ENCODE results near the gene C2orf66.

C2orf66 gene

DNA sequence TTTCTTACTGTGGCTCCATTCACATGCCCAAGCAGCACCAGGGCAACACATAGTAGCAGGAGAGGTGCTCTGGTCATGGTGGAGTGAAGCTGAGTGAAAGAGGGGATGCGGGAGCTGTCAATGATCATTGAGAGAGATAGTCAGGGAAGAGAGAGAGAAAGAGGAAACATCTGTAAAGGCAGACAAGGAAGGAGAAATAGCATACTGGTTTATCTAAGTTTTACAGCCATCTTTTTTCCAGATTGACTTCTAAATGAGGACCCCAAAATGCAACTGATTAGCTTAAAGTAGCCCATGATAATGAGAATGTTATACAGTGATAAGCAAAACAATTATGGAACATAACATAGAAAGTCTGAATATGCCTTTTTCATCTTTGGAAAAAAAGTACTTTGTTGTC lies at the start of gene C2orf66:
Gene C2orf66 (minus strand): TSS at position 96 of the 400 bp plus-strand sequence. CDS start 19 bp downstream, at position 77.
- peaks cover 7% of the 10 kb centered on the region for H3K36me3 Mint-ChIP-seq
- no peaks in the 10 kb centered on the region for H3K4me1 Mint-ChIP-seq (ENCODE audit: low read depth)
- peaks cover 4% of the 10 kb centered on the region for H3K9me3 Mint-ChIP-seq (ENCODE audit: low read depth)
- no peak within 1 kb of the TSS for H3K27ac Mint-ChIP-seq
- peaks cover 14% of the 10 kb centered on the region for H3K27me3 Mint-ChIP-seq
- H3K4me3 Mint-ChIP-seq: no peak within 1 kb of the TSS

GRCh38 chr2:196854629-196855028 lies 45.5 kb upstream of the C2orf66 start:
- peaks cover 10% of the 10 kb centered on the region for H3K9me3 Mint-ChIP-seq (ENCODE audit: low read depth)
- H3K27me3 Mint-ChIP-seq: no peaks in the 10 kb centered on the region
- H3K27ac Mint-ChIP-seq: no peak overlapping the region
- H3K4me1 Mint-ChIP-seq (ENCODE audit: low read depth): no peaks in the 10 kb centered on the region
- peaks cover 25% of the 10 kb centered on the region for H3K36me3 Mint-ChIP-seq
- H3K4me3 Mint-ChIP-seq: no peak overlapping the region

GRCh38 chr2:196853301-196854087 lies 44.3 kb upstream of the C2orf66 start:
- peaks cover 1% of the 10 kb centered on the region for H3K9me3 Mint-ChIP-seq (ENCODE audit: low read depth)

GRCh38 chr2:196851088-196851487 lies 41.9 kb upstream of the C2orf66 start:
- H3K9me3 Mint-ChIP-seq (ENCODE audit: low read depth): no peaks in the 10 kb centered on the region
- H3K27ac Mint-ChIP-seq: no peak overlapping the region
- H3K4me3 Mint-ChIP-seq: no peak overlapping the region
- H3K36me3 Mint-ChIP-seq: peaks cover 11% of the 10 kb centered on the region
- H3K4me1 Mint-ChIP-seq (ENCODE audit: low read depth): peaks cover 6% of the 10 kb centered on the region
- H3K27me3 Mint-ChIP-seq: no peaks in the 10 kb centered on the region

More at GRCh38 chr2:196853301-196854087, 44.3 kb upstream of the C2orf66 start:
- H3K4me1 Mint-ChIP-seq (ENCODE audit: low read depth): no peaks in the 10 kb centered on the region
- no peak overlapping the region for H3K27ac Mint-ChIP-seq
- H3K4me3 Mint-ChIP-seq: no peak overlapping the region
- H3K36me3 Mint-ChIP-seq: peaks cover 17% of the 10 kb centered on the region
- H3K27me3 Mint-ChIP-seq: no peaks in the 10 kb centered on the region

DNA sequence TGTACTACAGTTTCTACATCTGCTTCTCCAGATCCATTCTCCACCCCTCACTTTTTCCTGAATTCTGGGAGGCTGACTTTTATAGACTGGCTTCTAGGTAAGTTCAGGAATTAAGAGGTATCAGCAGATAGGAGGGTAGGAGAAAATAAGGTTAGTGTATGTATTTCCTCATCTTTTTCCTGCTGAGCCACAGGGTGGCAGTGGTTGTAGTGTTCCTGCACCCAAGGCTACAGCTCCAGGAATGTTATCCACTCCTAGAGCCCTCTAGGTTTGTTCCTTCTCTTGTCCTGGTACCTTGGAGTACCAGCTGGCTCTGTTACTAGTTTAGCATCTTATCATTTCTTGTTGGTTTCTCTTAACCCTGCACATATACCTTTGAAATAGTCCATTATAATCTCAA lies 40.7 kb upstream of the C2orf66 start:
- Mint-ChIP-seq H3K4me1 (ENCODE audit: low read depth) (peaks cover 7% of the 10 kb centered on the region), H3K9me3 (ENCODE audit: low read depth) (no peaks in the 10 kb centered on the region), H3K27ac (no peak overlapping the region), H3K36me3 (peaks cover 14% of the 10 kb centered on the region), H3K27me3 (no peaks in the 10 kb centered on the region), H3K4me3 (no peak overlapping the region)

DNA sequence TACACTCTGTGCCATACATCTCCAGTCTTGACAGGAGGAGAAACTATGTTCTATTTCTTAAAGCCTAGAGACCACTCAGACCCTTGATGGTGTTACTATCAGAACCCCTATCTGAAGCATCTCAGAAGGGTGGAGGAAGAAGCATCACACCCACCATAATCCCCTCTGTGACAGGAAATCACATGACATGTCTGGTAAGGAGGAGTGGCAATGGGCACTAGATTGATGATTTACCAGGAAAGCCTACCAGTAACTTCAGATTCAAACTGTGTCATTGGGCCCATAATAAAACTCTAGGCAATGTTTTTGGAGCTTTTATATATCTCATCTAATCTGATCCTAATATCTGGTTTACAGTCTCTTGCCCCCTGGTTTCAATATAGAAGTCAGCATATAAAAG lies 37.1 kb upstream of the C2orf66 start:
- Mint-ChIP-seq H3K4me1 (ENCODE audit: low read depth) (peaks cover 7% of the 10 kb centered on the region), H3K4me3 (no peak overlapping the region), H3K9me3 (ENCODE audit: low read depth) (no peaks in the 10 kb centered on the region), H3K27ac (no peak overlapping the region), H3K27me3 (no peaks in the 10 kb centered on the region), H3K36me3 (peaks cover 16% of the 10 kb centered on the region)

GRCh38 chr2:196845371-196845770 lies 36.2 kb upstream of the C2orf66 start:
- H3K9me3 Mint-ChIP-seq (ENCODE audit: low read depth): no peaks in the 10 kb centered on the region
- H3K27me3 Mint-ChIP-seq: no peaks in the 10 kb centered on the region
- peaks cover 7% of the 10 kb centered on the region for H3K4me1 Mint-ChIP-seq (ENCODE audit: low read depth)
- no peak overlapping the region for H3K4me3 Mint-ChIP-seq
- H3K36me3 Mint-ChIP-seq: peaks cover 20% of the 10 kb centered on the region
- H3K27ac Mint-ChIP-seq: no peak overlapping the region

GRCh38 chr2:196840171-196840570 lies 31.0 kb upstream of the C2orf66 start:
- H3K9me3 Mint-ChIP-seq (ENCODE audit: low read depth): no peaks in the 10 kb centered on the region
- H3K36me3 Mint-ChIP-seq: peaks cover 8% of the 10 kb centered on the region
- no peaks in the 10 kb centered on the region for H3K4me1 Mint-ChIP-seq (ENCODE audit: low read depth)
- H3K27ac Mint-ChIP-seq: no peak overlapping the region
- no peak overlapping the region for H3K4me3 Mint-ChIP-seq
- no peaks in the 10 kb centered on the region for H3K27me3 Mint-ChIP-seq

- H3K27me3 Mint-ChIP-seq: no peaks in the 10 kb centered on the region
- no peak overlapping the region for H3K27ac Mint-ChIP-seq
- H3K4me1 Mint-ChIP-seq (ENCODE audit: low read depth): no peaks in the 10 kb centered on the region
- H3K9me3 Mint-ChIP-seq (ENCODE audit: low read depth): no peaks in the 10 kb centered on the region
- no peak overlapping the region for H3K4me3 Mint-ChIP-seq
- H3K36me3 Mint-ChIP-seq: peaks cover 6% of the 10 kb centered on the region
Measured at GRCh38 chr2:196839574-196839973, 30.4 kb upstream of the C2orf66 start.

DNA sequence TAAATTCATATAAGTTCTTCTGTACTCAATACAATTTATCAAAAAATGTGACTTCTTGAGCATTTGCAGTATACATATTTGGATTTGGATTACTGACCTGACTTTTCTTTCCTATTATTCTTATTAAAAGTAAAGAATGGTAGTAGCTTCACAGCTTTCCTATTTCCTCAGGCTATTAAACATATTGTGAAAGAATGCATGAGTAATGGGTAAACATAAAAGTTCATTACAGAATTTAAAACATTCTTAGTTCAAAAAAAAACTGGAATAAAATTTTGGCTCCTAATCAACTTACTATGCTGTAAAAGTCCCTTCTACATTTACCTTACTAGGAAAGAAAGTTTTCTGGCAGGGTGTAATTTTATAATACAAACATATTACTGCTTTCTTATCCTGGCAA lies 27.3 kb upstream of the C2orf66 start:
- no peaks in the 10 kb centered on the region for H3K9me3 Mint-ChIP-seq (ENCODE audit: low read depth)
- peaks cover 6% of the 10 kb centered on the region for H3K36me3 Mint-ChIP-seq
- no peak overlapping the region for H3K27ac Mint-ChIP-seq
- H3K27me3 Mint-ChIP-seq: no peaks in the 10 kb centered on the region
- H3K4me1 Mint-ChIP-seq (ENCODE audit: low read depth): no peaks in the 10 kb centered on the region
- no peak overlapping the region for H3K4me3 Mint-ChIP-seq

GRCh38 chr2:196830701-196831100 lies 21.5 kb upstream of the C2orf66 start:
- Mint-ChIP-seq H3K9me3 (ENCODE audit: low read depth) (no peaks in the 10 kb centered on the region), H3K27me3 (no peaks in the 10 kb centered on the region), H3K4me3 (no peak overlapping the region), H3K4me1 (ENCODE audit: low read depth) (peaks cover 4% of the 10 kb centered on the region), H3K27ac (no peak overlapping the region), H3K36me3 (no peaks in the 10 kb centered on the region)

- Mint-ChIP-seq H3K9me3 (ENCODE audit: low read depth) (no peaks in the 10 kb centered on the region), H3K4me1 (ENCODE audit: low read depth) (peaks cover 4% of the 10 kb centered on the region), H3K4me3 (no peak overlapping the region), H3K36me3 (no peaks in the 10 kb centered on the region), H3K27ac (no peak overlapping the region), H3K27me3 (peaks cover 1% of the 10 kb centered on the region)
Measured at GRCh38 chr2:196827356-196827755, 18.2 kb upstream of the C2orf66 start.

GRCh38 chr2:196823750-196824522 lies 14.8 kb upstream of the C2orf66 start:
- peaks cover 4% of the 10 kb centered on the region for H3K4me1 Mint-ChIP-seq (ENCODE audit: low read depth)
- H3K27me3 Mint-ChIP-seq: peaks cover 3% of the 10 kb centered on the region
- H3K9me3 Mint-ChIP-seq (ENCODE audit: low read depth): peaks cover 6% of the 10 kb centered on the region
- no peak overlapping the region for H3K4me3 Mint-ChIP-seq
- peaks cover 2% of the 10 kb centered on the region for H3K36me3 Mint-ChIP-seq
- H3K27ac Mint-ChIP-seq: no peak overlapping the region

DNA sequence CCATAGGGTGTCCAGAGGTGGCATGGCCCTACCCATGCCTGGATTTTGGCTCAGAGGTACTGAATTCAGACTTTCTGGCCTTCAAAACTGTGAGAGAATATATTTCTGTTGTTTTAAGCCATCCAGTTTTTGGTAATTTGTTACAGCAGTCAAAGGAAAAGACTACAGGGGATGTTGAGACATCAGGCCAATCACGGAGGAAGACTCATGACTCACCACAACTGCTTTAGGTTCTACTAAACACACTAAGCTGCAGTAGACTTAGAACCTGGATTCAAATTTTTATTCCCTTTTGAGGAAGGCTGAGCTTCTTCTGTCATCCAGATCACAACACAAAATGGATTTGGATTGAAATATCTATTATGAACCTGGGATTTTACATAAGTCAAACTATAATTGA lies 12.0 kb upstream of the C2orf66 start:
- Mint-ChIP-seq H3K36me3 (peaks cover 4% of the 10 kb centered on the region), H3K4me1 (ENCODE audit: low read depth) (no peaks in the 10 kb centered on the region), H3K4me3 (no peak overlapping the region), H3K9me3 (ENCODE audit: low read depth) (peaks cover 12% of the 10 kb centered on the region), H3K27ac (no peak overlapping the region), H3K27me3 (peaks cover 10% of the 10 kb centered on the region)

GRCh38 chr2:196808083-196808665 lies 981 bp downstream of the C2orf66 start:
- Mint-ChIP-seq H3K4me3 (no peak overlapping the region), H3K27ac (no peak overlapping the region), H3K9me3 (ENCODE audit: low read depth) (no peaks in the 10 kb centered on the region), H3K36me3 (peaks cover 6% of the 10 kb centered on the region), H3K27me3 (peaks cover 18% of the 10 kb centered on the region), H3K4me1 (ENCODE audit: low read depth) (no peaks in the 10 kb centered on the region)

Measured in activated naive CD8-positive, alpha-beta T cell (primary cell).